Vagina (tissue), 2 donors: Measurements from ENCODE around the gene PJA2. TPM values are rescaled to one million over a fixed set of nuclear protein-coding genes. Genes with fewer than 3 reads are reported as not detected.

ENCODE experiments used
- DNase-seq, 2 donors: peaks; one replicate each; pipeline ENCODE4 v3.0.0-alpha.2; 2017; ENCODE audit errors: extremely low spot score in 2 of 2
- H3K27ac ChIP-seq: fragments of 200-600 bp; sonication (generic); one replicate; pipeline ENCODE4 v1.5.1; 2019
- H3K27me3 ChIP-seq: fragments of 200-600 bp; sonication (generic); one replicate; pipeline ENCODE4 v1.5.1; 2019
- H3K36me3 ChIP-seq, 2 donors: fragments of 200-600 bp; sonication (generic); one replicate each; pipeline ENCODE4 v1.5.1; 2017 to 2019
- H3K4me1 ChIP-seq: fragments of 200-600 bp; sonication (generic); one replicate; pipeline ENCODE4 v1.5.1; 2019
- H3K4me3 ChIP-seq, 2 donors: fragments of 200-600 bp; sonication (generic); 1 replicate in 1 of 2; 2 replicates in 1 of 2; pipeline ENCODE4 v1.5.1; 2016 to 2019
- H3K9me3 ChIP-seq: fragments of 200-600 bp; sonication (generic); one replicate; pipeline ENCODE4 v1.5.1; 2019
- CTCF ChIP-seq, 3 experiments: fragments of 450-650 bp in 2 of 3; fragments of 200-600 bp in 1 of 3; sonication (generic) in 1 of 3; IDR thresholded peaks; one replicate each; pipeline ENCODE4 v1.5.1; 2017 to 2019; ENCODE audit warnings: antibody characterized with exemption in 3 of 3, mild to moderate bottlenecking in 2 of 3, moderate library complexity in 2 of 3
- POLR2A ChIP-seq, 2 donors: fragments of 450-650 bp; IDR thresholded peaks; one replicate each; pipeline ENCODE4 v1.6.1; 2017; ENCODE audit warnings: antibody characterized with exemption in 2 of 2, mild to moderate bottlenecking in 2 of 2, moderate library complexity in 2 of 2
- POLR2AphosphoS5 ChIP-seq, 2 donors: sonication (generic); formaldehyde crosslinking; IDR thresholded peaks; one replicate each; pipeline ENCODE4 v1.9.0; 2017; ENCODE audit warnings: antibody characterized with exemption in 2 of 2, mild to moderate bottlenecking in 2 of 2, low read depth in 1 of 2; ENCODE audit not compliant: insufficient read depth in 1 of 2
- intact Hi-C: fragments of 100-400 bp; cut with DNase I; formaldehyde crosslinking; loops from one replicate; pipeline ENCODE4 v1.15.1; 2023
- total RNA-seq: library from RNA; depleted of rRNA; stranded (reverse); fragments of >200 nt; gene quantifications from one replicate; pipeline ENCODE4 v1.2.3, GENCODE V29; 2016

PJA2 gene
- total RNA-seq, 1 donor from 2014 or later, result 76.1 TPM

GRCh38 chr5:109407913-109408312, 1.9 kb downstream of the PJA2 start:
- DNase-seq, result no peak
- Histone ChIP-seq H3K36me3 (peaks cover 0 to 7% of the 10 kb centered on the region in 2 donors), H3K27me3 (no peaks in the 10 kb centered on the region), H3K4me1 (peaks cover 66% of the 10 kb centered on the region), H3K9me3 (no peaks in the 10 kb centered on the region), H3K4me3 (peak overlapping the region; percentile 89 to 97), H3K27ac (peak overlapping the region; percentile 99)
- TF ChIP-seq POLR2AphosphoS5 (IDR thresholded peaks at IDR 0.05; ENCODE audit: insufficient read depth in 1 of 2, low read depth in 1 of 2), result no peak
- TF ChIP-seq CTCF (IDR thresholded peaks at IDR 0.05), result no peak
- no peak for TF ChIP-seq POLR2A (IDR thresholded peaks at IDR 0.05)
- intact Hi-C loops, result no loop called here

- H3K36me3 ChIP-seq, result peaks cover 0 to 7% of the 10 kb centered on the region in 2 donors
- H3K4me3 ChIP-seq, result no peak overlapping the region
- no peaks in the 10 kb centered on the region for H3K9me3 ChIP-seq
- DNase-seq, result no peak
- no peaks in the 10 kb centered on the region for H3K27me3 ChIP-seq
- H3K27ac ChIP-seq, result peak overlapping the region; percentile 99
- intact Hi-C loops, result no loop called here
- TF ChIP-seq POLR2AphosphoS5 (IDR thresholded peaks at IDR 0.05; ENCODE audit: insufficient read depth in 1 of 2, low read depth in 1 of 2) (no peak), POLR2A (IDR thresholded peaks at IDR 0.05) (no peak), CTCF (IDR thresholded peaks at IDR 0.05) (no peak)
- peaks cover 63% of the 10 kb centered on the region for H3K4me1 ChIP-seq
Measured at GRCh38 chr5:109406719-109407118, 3.1 kb downstream of the PJA2 start.

GRCh38 chr5:109404428-109404960, 5.3 kb downstream of the PJA2 start:
- peaks cover 0 to 7% of the 10 kb centered on the region in 2 donors for H3K36me3 ChIP-seq
- no peaks in the 10 kb centered on the region for H3K27me3 ChIP-seq
- H3K27ac ChIP-seq, result no peak overlapping the region
- no peak overlapping the region for H3K4me3 ChIP-seq
- no peak for DNase-seq
- intact Hi-C loops, result no loop called here
- H3K4me1 ChIP-seq, result peaks cover 79% of the 10 kb centered on the region
- no peaks in the 10 kb centered on the region for H3K9me3 ChIP-seq
- TF ChIP-seq CTCF (IDR thresholded peaks at IDR 0.05) (no peak), POLR2AphosphoS5 (IDR thresholded peaks at IDR 0.05; ENCODE audit: insufficient read depth in 1 of 2, low read depth in 1 of 2) (no peak), POLR2A (IDR thresholded peaks at IDR 0.05) (no peak)

- no peak for TF ChIP-seq POLR2A (IDR thresholded peaks at IDR 0.05)
- no peak for TF ChIP-seq CTCF (IDR thresholded peaks at IDR 0.05)
- no peak for TF ChIP-seq POLR2AphosphoS5 (IDR thresholded peaks at IDR 0.05; ENCODE audit: insufficient read depth in 1 of 2, low read depth in 1 of 2)
- Histone ChIP-seq H3K27me3 (no peaks in the 10 kb centered on the region), H3K4me3 (no peak overlapping the region), H3K27ac (no peak overlapping the region), H3K4me1 (peaks cover 81% of the 10 kb centered on the region), H3K36me3 (peaks cover 0 to 7% of the 10 kb centered on the region in 2 donors), H3K9me3 (no peaks in the 10 kb centered on the region)
- intact Hi-C loops, result no loop called here
- no peak for DNase-seq
Measured at GRCh38 chr5:109403469-109403868, 6.3 kb downstream of the PJA2 start.

- Histone ChIP-seq H3K36me3 (peaks cover 0 to 6% of the 10 kb centered on the region in 2 donors), H3K27ac (no peak overlapping the region), H3K27me3 (no peaks in the 10 kb centered on the region), H3K4me3 (no peak overlapping the region), H3K4me1 (peaks cover 73% of the 10 kb centered on the region), H3K9me3 (no peaks in the 10 kb centered on the region)
- DNase-seq, result no peak
- intact Hi-C loops, result no loop called here
- TF ChIP-seq POLR2A (IDR thresholded peaks at IDR 0.05), result no peak
- TF ChIP-seq CTCF (IDR thresholded peaks at IDR 0.05), result no peak
Measured at GRCh38 chr5:109399092-109399759, 10.5 kb downstream of the PJA2 start.
